Midbrain (tissue), 1 donor: ENCODE results near the gene LMOD3.

Experiments
- DNase-seq: peaks from one replicate; lab custom pipeline; 2025; lab: John Stamatoyannopoulos, UW

Gene LMOD3

DNA sequence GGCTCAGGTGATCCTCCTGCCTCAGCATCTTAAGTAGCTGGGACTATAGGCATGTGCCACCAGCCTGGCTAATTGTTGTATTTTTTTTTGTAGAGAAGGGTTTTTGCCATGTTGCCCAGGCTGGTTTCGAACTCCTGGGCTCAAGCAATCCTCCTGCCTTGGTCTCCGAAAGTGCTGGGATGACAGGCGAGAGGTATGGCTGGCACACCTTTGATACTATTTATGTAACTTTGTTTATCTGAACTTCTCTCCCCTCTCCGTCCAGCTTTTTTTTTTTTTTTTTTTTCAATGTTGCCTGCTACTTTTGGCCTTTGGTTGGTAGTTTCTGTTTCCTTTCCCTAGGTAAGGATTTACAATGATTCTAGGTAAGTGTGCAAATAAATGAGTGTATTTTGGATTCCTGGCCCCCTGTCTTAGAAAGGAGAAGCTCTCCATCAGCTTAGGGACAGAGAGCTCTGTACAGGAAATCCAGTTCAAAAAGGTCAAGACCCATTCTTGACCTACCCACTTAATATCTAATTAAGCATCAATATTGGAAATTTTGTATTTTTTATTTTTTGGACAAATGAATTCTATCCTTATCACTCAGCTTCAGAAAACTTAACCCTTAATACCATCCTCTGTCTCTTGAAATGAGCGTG lies 30.9 kb downstream of the LMOD3 start:
- DNase-seq: no peak

- DNase-seq: no peak
These were observed 32.4 kb downstream of the LMOD3 start for GRCh38 chr3:69090021-69090420.

DNA sequence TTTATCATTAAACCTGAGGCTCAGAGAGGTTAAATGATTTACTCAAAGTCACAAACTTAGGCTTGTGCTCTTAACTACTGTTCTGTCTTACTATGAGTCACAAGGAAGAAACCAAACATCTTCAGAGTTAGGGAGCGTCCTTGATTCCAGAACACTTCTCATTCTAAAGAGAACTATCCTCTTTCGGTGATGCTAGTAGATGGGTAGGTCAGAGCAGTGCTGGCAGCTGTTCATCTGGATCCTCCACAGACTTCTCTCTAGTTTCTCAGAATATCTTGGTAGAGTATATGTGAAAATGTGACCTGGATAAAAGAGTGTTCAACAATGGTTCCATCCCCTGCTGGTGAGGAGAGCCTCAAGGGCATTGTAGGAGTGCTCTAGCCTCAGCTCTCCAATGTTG lies 34.3 kb downstream of the LMOD3 start:
- DNase-seq: no peak

GRCh38 chr3:69087030-69087791 lies 35.2 kb downstream of the LMOD3 start:
- no peak for DNase-seq

GRCh38 chr3:69085833-69086722 lies 36.3 kb downstream of the LMOD3 start:
- DNase-seq: peak; percentile 77

DNA sequence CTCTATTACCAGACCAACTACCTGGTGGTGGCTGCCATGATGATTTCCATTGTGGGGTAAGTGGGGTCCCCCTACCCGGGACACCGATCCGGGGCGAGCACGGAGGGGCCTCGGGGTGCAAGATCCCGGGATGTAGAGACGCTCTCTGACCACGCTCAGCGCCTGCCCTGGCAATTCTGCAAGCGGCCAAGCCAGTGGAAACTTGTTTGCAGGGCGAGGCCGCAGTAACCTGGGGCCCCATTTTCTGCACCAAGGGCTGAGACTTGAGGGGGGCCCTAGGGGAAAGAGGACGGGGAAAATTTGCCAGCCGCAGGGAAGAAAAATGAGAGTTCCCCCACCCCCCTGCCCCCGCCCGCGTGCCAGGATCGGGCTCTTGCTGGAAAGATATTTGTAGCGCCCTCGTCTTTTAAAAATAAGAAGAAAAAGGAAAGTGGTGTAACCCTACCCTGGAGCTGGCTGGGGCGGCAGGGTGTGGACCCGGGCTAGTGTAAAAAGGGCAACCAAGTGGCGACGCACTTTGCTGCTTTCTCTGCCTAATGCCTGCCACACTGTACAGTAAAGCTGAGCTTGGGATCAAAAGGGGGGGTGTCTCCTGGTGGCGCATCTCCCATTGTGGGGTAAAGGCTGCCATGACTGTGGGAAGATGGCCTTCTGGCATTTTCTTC lies 37.1 kb downstream of the LMOD3 start:
- DNase-seq: no peak

DNA sequence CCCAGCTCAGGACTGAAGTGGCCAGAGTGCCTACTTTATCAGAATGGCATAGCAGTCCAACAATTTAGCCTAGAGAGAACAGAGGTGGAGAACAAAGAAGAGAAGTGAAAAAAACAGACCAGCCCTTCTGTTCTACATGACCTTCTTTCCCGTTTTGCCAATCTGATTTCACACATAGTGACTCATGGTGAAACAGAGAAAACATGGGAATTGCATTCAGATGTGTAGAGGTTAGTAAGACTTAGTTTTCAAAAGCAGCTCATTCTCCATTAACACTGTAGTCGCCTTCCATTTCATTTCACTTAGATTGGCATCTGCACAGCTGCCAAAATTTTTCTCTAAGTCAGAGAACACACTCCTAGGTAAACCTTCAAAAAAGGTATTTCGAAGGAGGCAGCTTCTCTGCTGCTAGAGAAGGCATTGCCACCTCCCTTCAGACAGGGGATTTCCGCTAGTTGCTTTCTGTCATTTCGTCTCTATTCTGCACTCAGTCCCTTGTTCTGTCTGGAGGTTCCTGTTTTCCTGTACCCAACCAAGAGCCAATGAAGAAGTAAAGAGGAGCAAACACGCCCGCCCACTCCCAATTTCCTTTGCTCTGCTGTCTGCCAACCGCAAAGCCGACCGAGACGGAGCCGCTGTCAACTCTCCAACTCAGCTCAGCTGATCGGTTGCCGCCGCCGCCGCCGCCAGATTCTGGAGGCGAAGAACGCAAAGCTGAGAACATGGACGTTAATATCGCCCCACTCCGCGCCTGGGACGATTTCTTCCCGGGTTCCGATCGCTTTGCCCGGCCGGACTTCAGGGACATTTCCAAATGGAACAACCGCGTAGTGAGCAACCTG lies 37.8 kb downstream of the LMOD3 start, which contains the start of gene ARL6IP5:
Gene ARL6IP5 (plus strand): TSS at position 612 of the 842 bp plus-strand sequence. CDS start 111 bp downstream, at position 723.
- DNase-seq: peak; percentile 94

GRCh38 chr3:69082805-69083204 lies 39.6 kb downstream of the LMOD3 start:
- DNase-seq: peak; percentile 20

DNA sequence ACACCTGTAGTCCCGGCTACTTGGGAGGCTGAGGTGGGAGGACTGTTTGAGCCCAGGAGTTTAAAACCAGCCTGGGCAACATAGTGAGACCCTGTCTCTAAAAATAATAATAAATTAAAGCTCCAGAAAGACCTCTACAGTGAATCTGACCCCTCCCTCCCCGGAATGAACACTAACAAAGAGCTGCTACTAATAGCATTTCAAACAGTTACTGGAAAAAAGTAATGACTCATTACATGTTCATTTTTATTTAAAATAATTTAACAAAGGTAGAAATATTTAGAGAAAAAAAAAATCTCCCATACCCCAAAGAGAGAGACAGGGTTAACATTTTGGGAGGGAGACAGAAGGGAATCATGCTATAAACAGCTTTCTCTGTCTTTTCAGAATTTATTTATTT lies 40.0 kb downstream of the LMOD3 start:
- DNase-seq: no peak

DNA sequence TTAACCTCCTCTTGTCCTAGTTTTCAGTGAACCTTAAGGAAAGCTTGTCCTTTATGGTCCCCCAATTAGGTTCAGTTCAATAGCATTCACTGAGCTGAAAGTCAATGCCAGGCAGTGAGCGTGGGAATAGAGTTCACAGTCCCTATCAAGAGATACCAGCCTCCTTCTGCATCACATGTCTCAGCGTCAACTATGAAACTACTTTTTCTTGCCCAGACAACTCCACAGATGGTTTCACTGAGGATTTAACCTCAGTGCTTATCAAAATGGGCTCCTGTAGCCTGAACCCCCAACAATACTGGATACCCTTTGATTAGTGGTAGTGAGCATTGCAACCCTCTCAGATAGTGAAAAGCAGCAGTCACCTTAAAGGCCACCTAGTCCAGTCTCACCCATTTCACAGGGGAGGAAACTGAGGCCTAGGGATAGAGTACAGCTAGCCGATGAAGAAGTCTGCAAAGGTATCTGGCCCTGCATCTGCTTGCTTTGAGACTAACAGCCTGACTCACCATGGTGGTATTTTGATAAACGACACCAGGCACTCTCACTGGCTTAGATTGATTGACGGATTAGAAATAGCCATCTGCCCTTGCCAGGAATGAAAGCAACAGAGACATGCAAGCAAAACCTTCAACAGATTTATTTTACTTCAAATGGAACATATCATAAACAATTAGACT lies 40.7 kb downstream of the LMOD3 start:
- DNase-seq: no peak

GRCh38 chr3:69080233-69080920 lies 42.0 kb downstream of the LMOD3 start, which contains the start of gene UBA3:
UBA3 (minus strand) TSS chr3:69080365; CDS start chr3:69080353, 12 bp downstream.
- DNase-seq: peak; percentile 93

DNA sequence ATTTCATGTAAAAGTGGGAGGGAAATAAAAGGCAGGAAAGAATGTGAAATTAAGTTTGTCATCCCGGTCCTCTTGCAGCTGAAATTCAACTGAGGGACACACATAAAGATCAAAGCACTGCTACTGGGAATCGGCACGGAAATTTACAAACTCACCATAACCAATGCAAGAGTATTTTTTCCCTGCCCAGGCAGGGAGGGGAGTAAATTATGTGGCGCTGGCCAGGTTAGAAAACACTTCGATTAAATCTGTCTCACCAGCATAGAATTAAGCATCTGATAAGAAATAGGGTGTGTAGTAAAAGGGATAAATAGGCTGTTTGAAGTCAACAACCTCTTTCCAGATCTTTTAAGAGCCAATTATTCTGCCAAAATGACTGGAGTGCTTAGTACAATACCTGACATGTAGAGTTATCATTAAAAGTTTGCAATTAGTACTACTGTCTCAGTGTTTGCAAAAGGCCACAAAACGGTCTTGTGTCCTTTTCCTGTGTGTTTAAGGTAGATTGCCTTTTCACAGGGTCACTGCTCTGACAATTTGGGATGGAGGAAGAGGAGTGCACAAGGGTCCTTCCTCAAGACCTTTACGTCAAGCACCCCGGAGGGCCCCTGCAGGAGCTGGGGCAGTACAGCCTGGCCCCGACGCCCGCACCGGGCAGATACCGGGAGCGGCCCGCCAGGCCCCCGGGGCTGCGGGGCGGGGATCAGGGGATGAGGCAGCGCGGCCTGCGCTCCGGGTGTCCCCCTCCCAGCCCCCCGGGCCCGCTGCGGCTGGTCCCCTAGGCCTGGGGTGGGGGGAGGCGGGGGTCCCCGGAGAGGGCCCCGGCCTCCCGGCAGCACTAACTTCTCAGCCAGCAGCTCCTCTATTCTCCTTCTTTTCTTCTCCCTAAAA lies 42.9 kb downstream of the LMOD3 start:
- DNase-seq: no peak

- no peak for DNase-seq
These were observed 49.5 kb downstream of the LMOD3 start for GRCh38 chr3:69072928-69073327.

- DNase-seq: no peak
These were observed 56.3 kb downstream of the LMOD3 start for GRCh38 chr3:69066121-69066520.

DNA sequence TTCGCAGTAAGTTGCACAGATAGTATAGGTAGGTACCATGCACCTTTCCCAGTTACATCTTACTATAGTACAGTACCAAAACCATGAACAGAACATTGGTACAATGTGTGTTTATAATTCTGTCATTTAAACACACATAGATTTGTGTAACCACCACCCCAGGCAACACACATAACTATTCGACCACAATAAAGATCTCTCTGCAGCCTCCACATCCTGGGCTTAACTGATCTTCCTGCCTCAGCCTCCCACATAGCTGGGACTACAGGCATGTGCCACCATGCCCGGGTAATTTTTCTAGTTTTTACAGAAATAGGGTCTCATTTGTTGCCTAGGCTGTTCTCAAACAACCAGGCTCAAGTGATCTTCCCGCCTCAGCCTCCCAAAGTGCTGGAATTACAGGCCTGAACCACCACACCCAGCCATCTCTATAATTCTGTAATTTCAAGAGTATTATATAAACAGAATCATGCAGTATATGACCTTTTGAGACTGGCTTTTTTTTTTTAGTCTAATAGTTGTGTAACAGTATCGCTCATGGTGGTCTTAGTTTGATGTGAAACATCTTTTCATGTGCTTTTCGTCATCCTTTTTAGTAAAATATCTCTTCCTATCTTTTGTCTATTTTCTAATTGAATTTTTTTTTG lies 57.0 kb downstream of the LMOD3 start:
- no peak for DNase-seq

DNA sequence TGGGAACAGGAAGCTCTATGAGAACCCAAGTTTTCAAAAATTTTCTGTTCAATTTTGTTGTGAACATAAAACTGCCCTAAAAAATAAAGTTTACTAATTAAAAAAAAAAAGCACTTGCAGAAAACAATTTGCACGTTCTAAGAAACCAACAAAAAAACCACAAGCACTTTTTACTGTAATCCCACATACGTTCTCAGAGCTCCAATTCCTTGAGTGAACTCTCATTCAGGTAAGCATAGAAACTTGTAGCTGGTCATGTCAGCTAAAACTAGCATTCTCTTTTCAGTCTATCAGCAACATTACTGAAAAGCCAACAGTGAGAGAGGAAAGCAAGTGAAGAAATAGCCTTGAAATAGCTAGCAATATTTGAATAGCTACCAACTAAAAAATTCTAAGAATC lies 58.8 kb downstream of the LMOD3 start:
- DNase-seq: no peak

GRCh38 chr3:69059688-69060087 lies 62.7 kb downstream of the LMOD3 start:
- no peak for DNase-seq

DNA sequence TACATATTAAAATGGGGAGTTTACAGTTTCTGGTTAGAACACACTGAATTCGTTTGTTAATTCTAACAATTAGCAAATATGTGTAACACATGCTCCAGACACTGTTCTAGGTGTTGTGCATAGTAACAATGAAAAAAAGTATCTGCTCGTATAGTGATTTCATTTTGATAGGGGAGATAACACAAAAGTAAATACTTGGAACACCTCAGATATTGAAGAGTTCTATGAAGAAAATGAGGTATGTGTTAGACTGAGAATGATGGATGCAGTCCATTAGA lies 63.5 kb downstream of the LMOD3 start:
- DNase-seq: no peak
